ENCODE measurements around the gene POLD4. TPM values are rescaled to one million over a fixed set of nuclear protein-coding genes. Genes with fewer than 3 reads are reported as not detected.

Gene POLD4
- total RNA-seq, 1 experiment from 2014 or later = 81.8 TPM

DNA sequence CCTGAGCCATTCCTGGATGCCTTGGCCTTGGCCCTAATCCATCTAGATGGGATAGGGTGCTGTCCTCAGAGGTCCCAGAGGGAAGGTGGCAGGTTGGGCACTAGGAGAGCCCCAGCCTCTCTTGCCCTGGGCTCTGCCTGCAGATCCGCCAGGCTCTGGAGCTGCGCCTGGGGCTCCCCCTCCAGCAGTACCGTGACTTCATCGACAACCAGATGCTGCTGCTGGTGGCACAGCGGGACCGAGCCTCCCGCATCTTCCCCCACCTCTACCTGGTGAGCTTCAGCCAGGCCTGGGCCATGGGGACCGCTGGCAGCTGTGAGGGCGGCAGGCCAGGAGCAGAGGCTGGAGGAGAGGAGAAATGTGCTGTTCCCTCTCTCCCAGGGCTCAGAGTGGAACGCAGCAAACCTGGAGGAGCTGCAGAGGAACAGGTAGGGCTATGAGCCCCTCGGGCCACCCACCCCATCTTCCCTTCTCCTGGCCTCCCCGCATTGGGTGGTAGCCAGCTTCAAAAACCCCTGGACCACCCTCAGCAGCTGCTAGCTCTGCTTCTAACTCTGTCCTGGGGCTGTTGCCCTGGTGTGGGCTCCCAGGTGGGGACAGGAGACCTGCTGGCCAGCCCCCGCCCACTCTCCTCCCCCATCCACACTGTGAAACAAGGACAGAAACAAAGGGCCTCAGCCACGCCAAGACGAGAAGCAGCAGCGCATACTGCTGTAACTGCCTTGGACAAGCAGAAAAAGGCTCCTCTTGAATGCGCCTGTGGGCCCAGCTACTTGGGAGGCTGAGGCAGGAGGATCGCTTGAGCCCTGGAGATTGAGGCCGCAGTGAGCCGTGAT is 45.1 kb downstream of the POLD4 start:
- Histone ChIP-seq H3K36me3 (peaks cover 59% of the 10 kb centered on the region), H3K27ac (no peak overlapping the region), H3K27me3 (replicated peaks) (no peaks in the 10 kb centered on the region), H3K9me3 (replicated peaks) (no peaks in the 10 kb centered on the region), H3K4me1 (replicated peaks) (peaks cover 15% of the 10 kb centered on the region), H3K4me3 (no peak overlapping the region)
- DNase-seq (ENCODE audit: low read depth in 1 of 2, low spot score in 2 of 2) = no peak

DNA sequence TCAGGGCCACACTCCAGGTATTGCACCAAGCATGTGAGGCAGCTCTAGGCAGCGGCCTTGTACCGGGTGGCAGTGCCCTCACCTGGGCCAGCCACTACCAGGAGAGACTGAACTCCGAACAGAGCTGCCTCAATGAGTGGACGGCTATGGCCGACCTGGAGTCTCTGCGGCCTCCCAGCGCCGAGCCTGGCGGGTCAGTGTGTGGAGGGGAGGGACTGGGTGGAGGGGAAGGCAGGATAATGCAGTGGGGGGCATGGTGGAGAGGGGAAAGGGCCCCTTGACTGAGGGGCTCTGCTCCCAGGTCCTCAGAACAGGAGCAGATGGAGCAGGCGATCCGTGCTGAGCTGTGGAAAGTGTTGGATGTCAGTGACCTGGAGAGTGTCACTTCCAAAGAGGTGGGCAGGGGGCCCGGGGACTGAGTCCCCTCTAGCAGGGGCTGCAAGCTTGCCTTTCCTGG is 45.8 kb downstream of the POLD4 start:
- H3K36me3 ChIP-seq = peaks cover 64% of the 10 kb centered on the region
- no peaks in the 10 kb centered on the region for H3K27me3 ChIP-seq (replicated peaks)
- H3K4me1 ChIP-seq (replicated peaks) = peaks cover 22% of the 10 kb centered on the region
- H3K27ac ChIP-seq = no peak overlapping the region
- no peak for DNase-seq (ENCODE audit: low read depth in 1 of 2, low spot score in 2 of 2)
- no peaks in the 10 kb centered on the region for H3K9me3 ChIP-seq (replicated peaks)
- no peak overlapping the region for H3K4me3 ChIP-seq

DNA sequence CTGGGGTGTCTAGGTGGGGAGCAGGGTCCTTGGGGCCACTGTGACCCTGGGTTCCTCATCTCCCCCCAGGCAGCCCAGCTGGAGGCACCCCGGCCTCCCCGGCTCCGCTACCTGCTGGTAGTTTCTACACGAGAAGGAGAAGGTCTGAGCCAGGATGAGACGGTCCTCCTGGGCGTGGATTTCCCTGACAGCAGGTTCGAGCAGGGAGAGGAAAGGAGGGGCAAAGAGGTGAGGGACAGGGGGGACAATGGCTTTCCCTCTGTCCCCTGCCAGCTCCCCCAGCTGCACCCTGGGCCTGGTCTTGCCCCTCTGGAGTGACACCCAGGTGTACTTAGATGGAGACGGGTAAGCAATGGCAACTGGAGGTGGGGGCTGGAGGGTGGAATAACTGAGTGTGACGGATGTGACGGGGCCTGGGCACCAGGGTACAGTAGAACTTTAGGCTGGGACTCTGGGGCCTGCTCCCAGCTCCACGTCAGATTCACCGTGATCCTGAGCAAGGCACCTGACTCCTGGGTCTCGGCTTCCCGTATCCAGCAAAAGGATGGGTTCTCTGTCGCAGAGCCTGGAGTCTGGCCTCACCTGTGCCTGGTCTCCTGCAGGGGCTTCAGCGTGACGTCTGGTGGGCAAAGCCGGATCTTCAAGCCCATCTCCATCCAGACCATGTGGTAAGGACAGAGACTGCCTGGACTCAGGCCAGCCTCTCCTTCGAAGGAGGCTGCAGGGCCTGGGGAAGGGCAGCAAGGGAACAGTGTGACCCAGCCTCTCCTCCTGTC is 46.4 kb downstream of the POLD4 start:
- Histone ChIP-seq H3K4me3 (no peak overlapping the region), H3K9me3 (replicated peaks) (no peaks in the 10 kb centered on the region), H3K27me3 (replicated peaks) (no peaks in the 10 kb centered on the region), H3K36me3 (peaks cover 71% of the 10 kb centered on the region), H3K27ac (no peak overlapping the region), H3K4me1 (replicated peaks) (peaks cover 22% of the 10 kb centered on the region)
- DNase-seq (ENCODE audit: low read depth in 1 of 2, low spot score in 2 of 2) = no peak

DNA sequence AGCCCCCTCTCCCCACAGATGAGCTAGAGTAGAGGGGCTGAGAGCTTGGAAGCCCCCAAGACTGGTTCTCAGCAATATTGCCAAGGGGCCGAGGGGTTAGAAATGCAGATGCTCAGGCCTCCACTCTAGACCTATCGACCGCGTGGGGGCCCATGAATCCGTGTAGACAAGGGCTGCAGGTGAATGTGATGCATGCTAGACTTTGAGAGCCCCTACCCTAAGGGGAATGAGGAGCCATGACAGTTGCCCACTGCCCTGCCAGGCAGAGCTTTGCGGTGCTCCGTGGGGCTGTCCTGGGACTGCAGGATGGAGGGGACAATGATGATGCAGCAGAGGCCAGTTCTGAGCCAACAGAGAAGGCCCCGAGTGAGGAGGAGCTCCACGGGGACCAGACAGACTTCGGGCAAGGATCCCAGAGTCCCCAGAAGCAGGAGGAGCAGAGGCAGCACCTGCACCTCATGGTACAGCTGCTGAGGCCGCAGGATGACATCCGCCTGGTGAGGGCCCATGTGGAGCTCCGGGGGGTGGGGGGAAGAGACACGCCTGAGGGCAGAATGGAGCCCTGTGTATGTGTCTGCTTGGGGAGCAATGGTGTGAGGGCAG is 48.7 kb downstream of the POLD4 start:
- H3K27me3 ChIP-seq (replicated peaks) = no peaks in the 10 kb centered on the region
- H3K36me3 ChIP-seq = peaks cover 72% of the 10 kb centered on the region
- peak overlapping the region; percentile 89 for H3K4me3 ChIP-seq
- H3K27ac ChIP-seq = no peak overlapping the region
- no peaks in the 10 kb centered on the region for H3K9me3 ChIP-seq (replicated peaks)
- peaks cover 22% of the 10 kb centered on the region for H3K4me1 ChIP-seq (replicated peaks)
- no peak for DNase-seq (ENCODE audit: low read depth in 1 of 2, low spot score in 2 of 2)

DNA sequence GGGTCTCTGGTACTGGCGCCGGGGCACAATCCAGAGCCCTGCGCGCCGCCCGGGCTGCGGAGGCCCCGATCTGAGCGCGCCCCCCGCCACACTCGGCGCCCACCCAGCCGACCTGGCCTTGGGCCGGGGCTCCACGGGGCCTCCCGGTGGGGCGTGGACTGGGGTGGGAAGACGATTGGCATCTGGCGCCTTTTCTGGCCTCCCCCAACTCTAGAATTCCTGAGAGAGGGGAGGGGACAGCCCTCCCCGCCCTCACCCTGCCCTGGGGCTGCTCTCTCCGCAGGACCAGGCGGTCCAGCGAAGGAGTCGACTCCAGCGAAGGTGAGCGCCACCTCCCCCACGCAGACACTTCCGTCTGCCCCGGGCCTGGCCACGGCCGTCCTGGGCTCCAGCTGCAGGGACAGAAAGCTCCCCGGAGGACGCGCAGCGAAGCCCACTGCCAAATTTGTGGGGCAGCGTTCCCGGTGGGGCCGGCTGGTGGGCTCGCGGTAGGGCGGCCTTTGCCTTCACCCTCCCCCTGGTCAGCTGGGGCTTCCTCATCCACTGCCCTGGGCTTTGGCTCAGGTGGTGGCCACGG is 49.4 kb downstream of the POLD4 start:
- peaks cover 22% of the 10 kb centered on the region for H3K4me1 ChIP-seq (replicated peaks)
- no peaks in the 10 kb centered on the region for H3K27me3 ChIP-seq (replicated peaks)
- H3K4me3 ChIP-seq = peak overlapping the region; percentile 89
- peak in 1 of 2 experiments; percentile 43 for DNase-seq (ENCODE audit: low read depth in 1 of 2, low spot score in 2 of 2)
- H3K27ac ChIP-seq = peak overlapping the region; percentile 22
- no peaks in the 10 kb centered on the region for H3K9me3 ChIP-seq (replicated peaks)
- peaks cover 72% of the 10 kb centered on the region for H3K36me3 ChIP-seq

DNA sequence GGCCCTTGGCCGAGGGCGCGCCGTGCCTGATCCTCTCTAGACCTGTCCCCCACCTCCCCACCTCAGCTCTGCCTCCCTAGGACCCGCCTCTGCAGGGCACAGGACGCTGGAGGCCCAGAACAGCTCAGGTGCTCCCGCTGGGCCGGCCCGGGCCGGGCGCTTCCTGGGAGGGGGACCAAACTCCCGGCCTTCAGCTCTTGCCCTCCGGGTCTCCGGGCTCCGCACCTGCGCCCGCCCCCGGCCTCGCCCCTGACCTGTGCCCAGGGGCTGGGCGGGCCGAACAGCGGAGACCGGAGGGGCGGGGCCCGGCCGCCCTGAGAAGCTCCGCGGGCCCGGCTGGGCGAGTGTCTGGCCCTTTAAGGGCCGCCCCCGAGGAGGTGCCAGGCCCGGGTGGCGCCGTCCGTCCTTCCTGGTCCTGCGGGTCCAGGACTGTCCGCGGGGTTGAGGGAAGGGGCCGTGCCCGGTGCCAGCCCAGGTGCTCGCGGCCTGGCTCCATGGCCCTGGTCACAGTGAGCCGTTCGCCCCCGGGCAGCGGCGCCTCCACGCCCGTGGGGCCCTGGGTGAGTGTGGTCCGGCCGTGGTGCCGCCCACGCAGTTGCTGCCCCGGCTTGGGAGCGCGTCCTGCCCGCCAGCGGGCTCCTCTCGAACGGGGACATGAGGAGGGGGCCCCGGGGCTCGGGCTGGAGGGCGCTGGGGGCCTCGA is 50.1 kb downstream of the POLD4 start, which contains the start of gene SSH3:
Gene SSH3, plus strand, starts transcription at position 399 of the 703 bp plus-strand sequence. Its CDS starts 96 bp downstream, at position 495.
- Histone ChIP-seq H3K36me3 (peaks cover 72% of the 10 kb centered on the region), H3K27ac (peak within 1 kb of the TSS; percentile 22), H3K9me3 (replicated peaks) (no peaks in the 10 kb centered on the region), H3K4me3 (peak within 1 kb of the TSS; percentile 89), H3K27me3 (replicated peaks) (no peaks in the 10 kb centered on the region), H3K4me1 (replicated peaks) (peaks cover 22% of the 10 kb centered on the region)
- DNase-seq (ENCODE audit: low read depth in 1 of 2, low spot score in 2 of 2) = peak in 1 of 2 experiments; percentile 87

DNA sequence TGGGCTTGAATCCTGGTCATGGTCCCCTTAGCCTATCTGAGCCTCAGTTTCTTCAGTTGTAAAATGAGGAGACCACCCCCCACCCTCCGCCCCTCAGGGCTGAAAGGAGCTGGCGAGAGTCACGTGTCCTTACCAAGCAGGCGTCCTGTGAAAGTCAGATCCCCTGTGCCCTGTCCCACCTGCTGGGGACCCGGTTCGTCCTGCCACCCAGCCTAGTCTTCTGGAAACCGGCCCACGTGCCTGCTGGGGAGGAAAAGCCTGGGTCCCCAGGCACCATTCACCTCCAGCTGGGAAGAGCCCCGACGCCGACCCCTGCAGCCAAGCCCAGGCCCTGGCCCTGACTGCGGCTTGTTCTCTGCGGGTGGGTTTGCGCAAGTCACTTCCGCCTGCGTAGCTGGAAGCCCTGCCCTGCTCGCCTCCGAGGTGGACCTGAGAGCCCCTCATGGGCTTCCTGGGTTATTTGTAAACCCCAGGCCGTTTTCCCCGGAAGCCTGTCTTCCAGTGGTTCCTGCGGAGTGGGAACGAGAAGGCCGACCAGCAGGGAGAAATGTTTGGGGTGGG is 50.7 kb downstream of the POLD4 start:
- Histone ChIP-seq H3K4me1 (replicated peaks) (peaks cover 22% of the 10 kb centered on the region), H3K27me3 (replicated peaks) (no peaks in the 10 kb centered on the region), H3K9me3 (replicated peaks) (no peaks in the 10 kb centered on the region), H3K4me3 (peak overlapping the region; percentile 89), H3K27ac (no peak overlapping the region), H3K36me3 (peaks cover 69% of the 10 kb centered on the region)
- DNase-seq (ENCODE audit: low read depth in 1 of 2, low spot score in 2 of 2) = no peak

DNA sequence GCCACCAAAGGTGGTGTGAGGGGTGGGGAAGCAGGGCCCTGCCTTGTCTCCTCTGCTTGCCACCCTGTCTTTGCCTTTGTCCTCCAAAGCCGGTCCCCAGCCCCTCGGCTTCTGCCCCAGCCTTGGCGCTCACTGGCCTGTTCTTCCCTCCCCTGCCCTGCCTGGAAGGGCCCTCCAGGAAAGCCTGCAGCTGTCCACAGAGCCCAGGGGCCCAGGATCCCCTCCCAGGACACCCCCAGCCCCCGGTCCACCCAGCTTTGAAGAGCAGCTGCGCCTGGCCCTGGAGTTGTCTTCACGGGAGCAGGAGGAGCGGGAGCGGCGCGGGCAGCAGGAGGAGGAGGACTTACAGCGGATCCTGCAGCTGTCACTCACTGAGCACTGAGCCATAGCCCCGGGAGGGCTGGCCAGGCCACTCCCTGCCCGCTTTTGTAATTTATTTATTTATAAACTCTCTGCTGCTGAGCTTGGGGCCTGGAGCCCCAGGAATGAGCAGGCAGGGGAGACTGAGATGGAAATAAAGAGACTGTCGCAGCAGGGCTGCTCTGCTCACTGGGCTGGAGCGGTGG is 51.3 kb downstream of the POLD4 start:
- H3K9me3 ChIP-seq (replicated peaks) = no peaks in the 10 kb centered on the region
- no peak overlapping the region for H3K4me3 ChIP-seq
- H3K27me3 ChIP-seq (replicated peaks) = no peaks in the 10 kb centered on the region
- no peak for DNase-seq (ENCODE audit: low read depth in 1 of 2, low spot score in 2 of 2)
- peaks cover 22% of the 10 kb centered on the region for H3K4me1 ChIP-seq (replicated peaks)
- H3K27ac ChIP-seq = no peak overlapping the region
- peaks cover 65% of the 10 kb centered on the region for H3K36me3 ChIP-seq

DNA sequence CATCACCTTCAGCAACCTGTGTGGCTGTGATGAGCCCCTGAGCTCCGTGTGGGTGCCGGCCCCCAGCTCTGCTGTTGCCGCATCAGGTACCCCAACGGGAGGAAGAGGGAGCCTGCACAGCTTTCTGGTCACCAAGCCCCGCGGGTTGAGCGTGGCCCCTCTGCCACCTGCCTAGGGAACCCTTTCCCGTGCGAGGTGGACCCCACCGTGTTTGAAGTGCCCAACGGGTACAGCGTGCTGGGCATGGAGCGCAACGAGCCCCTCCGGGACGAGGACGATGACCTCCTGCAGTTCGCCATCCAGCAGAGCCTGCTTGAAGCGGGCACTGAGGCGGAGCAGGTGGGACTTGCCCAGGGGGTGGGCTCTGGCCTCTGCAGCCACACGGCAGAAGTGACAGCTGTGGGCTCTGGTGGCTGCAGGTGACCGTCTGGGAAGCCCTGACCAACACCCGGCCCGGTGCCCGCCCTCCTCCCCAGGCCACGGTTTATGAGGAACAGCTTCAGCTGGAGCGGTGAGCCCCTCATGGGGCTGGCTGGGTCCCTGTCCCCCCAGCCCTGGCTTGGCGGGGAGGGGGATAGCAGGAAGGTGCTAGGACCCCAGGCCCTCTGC is 51.9 kb downstream of the POLD4 start:
- no peak for DNase-seq (ENCODE audit: low read depth in 1 of 2, low spot score in 2 of 2)
- peaks cover 22% of the 10 kb centered on the region for H3K4me1 ChIP-seq (replicated peaks)

More for the DNA sequence above, 51.9 kb downstream of the POLD4 start:
- Histone ChIP-seq H3K4me3 (no peak overlapping the region), H3K27me3 (replicated peaks) (no peaks in the 10 kb centered on the region), H3K36me3 (peaks cover 66% of the 10 kb centered on the region), H3K27ac (no peak overlapping the region), H3K9me3 (replicated peaks) (no peaks in the 10 kb centered on the region; the same call in 1 of the 2 replicates)

Other genes with a start within 250 kb of the POLD4 start
- gene KDM2A, start 234.3 kb downstream of the POLD4 start, total RNA-seq (2014; rRNA removed; shearing (Covaris generic)) = 30.4 and 41.2 TPM in 2 replicates
- gene GRK2, start 87.1 kb downstream of the POLD4 start, total RNA-seq (2014; rRNA removed; shearing (Covaris generic)) = 96.2 and 138 TPM in 2 replicates
- 40.2 and 61.7 TPM in 2 replicates for gene ANKRD13D, start 64.2 kb downstream of the POLD4 start, total RNA-seq (2014; rRNA removed; shearing (Covaris generic))
- gene SSH3, start 50.0 kb downstream of the POLD4 start, total RNA-seq (2014; rRNA removed; shearing (Covaris generic)) = 13.4 and 17.5 TPM in 2 replicates
- 6.9 and 9.4 TPM in 2 replicates for gene CLCF1, start 20.1 kb upstream of the POLD4 start, total RNA-seq (2014; rRNA removed; shearing (Covaris generic))
- gene RAD9A, start 38.4 kb upstream of the POLD4 start, total RNA-seq (2014; rRNA removed; shearing (Covaris generic)) = 13.8 and 25.1 TPM in 2 replicates
- gene PPP1CA, start 48.3 kb upstream of the POLD4 start, total RNA-seq (2014; rRNA removed; shearing (Covaris generic)) = 668 and 731 TPM in 2 replicates
- gene TBC1D10C, start 50.5 kb upstream of the POLD4 start, total RNA-seq (2014; rRNA removed; shearing (Covaris generic)) = not detected in 2 replicates
- not detected in 2 replicates for gene CARNS1, start 62.1 kb upstream of the POLD4 start, total RNA-seq (2014; rRNA removed; shearing (Covaris generic))
- 166 and 177 TPM in 2 replicates for gene RPS6KB2, start 74.9 kb upstream of the POLD4 start, total RNA-seq (2014; rRNA removed; shearing (Covaris generic))
- gene PTPRCAP, start 84.1 kb upstream of the POLD4 start, total RNA-seq (2014; rRNA removed; shearing (Covaris generic)) = 0.37 TPM in 1 of 2 replicates, not detected in the other
- 123 and 181 TPM in 2 replicates for gene CORO1B, start 89.9 kb upstream of the POLD4 start, total RNA-seq (2014; rRNA removed; shearing (Covaris generic))
- gene GPR152, start 99.2 kb upstream of the POLD4 start, total RNA-seq (2014; rRNA removed; shearing (Covaris generic)) = not detected in 2 replicates
- not detected in 2 replicates for gene CABP4, start 101.8 kb upstream of the POLD4 start, total RNA-seq (2014; rRNA removed; shearing (Covaris generic))
- 61.1 and 105 TPM in 2 replicates for gene TMEM134, start 115.7 kb upstream of the POLD4 start, total RNA-seq (2014; rRNA removed; shearing (Covaris generic))
- gene AIP, start 129.5 kb upstream of the POLD4 start, total RNA-seq (2014; rRNA removed; shearing (Covaris generic)) = 184 and 185 TPM in 2 replicates
- gene PITPNM1, start 151.8 kb upstream of the POLD4 start, total RNA-seq (2014; rRNA removed; shearing (Covaris generic)) = 11.5 and 18.7 TPM in 2 replicates
- 61.9 and 82.4 TPM in 2 replicates for gene CDK2AP2, start 154.6 kb upstream of the POLD4 start, total RNA-seq (2014; rRNA removed; shearing (Covaris generic))
- gene CABP2, start 169.9 kb upstream of the POLD4 start, total RNA-seq (2014; rRNA removed; shearing (Covaris generic)) = not detected in 2 replicates
- gene GSTP1, start 230.3 kb upstream of the POLD4 start, total RNA-seq (2014; rRNA removed; shearing (Covaris generic)) = 2,425 and 2,720 TPM in 2 replicates